ENCODE measurements around the gene GRIN1.

DNA sequence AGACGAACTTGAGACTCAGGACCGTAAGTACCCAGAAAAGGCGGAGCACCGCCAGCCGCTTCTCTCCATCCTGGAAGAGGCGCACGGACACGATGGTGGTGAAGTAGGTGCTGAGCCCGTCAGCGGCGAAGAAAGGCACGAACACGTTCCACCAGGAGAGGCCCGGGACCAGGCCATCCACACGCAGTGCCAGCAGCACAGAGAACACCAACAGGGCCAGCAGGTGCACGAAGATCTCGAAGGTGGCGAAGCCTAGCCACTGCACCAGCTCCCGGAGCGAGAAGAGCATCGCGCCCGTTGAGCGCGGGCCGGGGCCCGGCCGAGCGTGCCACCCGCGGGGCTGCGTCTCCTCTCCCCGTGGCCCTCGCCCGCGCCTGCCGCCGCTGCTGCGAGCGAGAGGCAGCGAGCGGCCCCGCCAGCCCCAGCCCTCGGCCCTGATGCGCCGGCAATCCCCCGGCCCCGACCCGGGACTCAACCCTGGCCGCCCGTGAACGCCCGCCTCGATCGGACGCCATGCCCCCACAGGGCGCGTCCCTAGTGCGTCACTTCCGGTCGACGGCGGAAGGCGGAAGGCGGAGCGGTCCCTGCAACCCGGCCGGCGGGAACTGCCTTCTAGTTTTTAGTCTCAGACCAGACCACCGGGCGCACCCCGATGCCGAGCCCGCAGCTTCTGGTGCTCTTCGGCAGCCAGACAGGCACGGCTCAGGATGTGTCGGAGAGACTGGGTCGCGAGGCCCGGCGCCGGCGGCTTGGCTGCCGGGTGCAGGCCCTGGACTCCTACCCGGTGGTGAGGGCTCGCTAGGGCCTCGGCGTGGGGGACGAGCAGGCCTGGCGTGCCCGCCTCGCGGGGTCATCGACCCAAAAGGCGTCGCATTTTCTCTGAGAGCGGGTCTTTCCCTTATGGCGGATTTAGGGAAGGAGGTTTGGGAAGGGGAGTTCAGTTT lies 66.4 kb downstream of the GRIN1 start, which contains the start of the genes NDOR1 and TMEM203:
- TF ChIP-seq L3MBTL2 (conservative IDR thresholded peaks at IDR 0.05) (peak; percentile 53), SUZ12 (IDR thresholded peaks at IDR 0.05) (no peak), FOXM1 (IDR thresholded peaks at IDR 0.05; ENCODE audit: borderline replicate concordance) (no peak)
